GM06990 (cell line): ENCODE data around the gene LRP5.

Source experiments
- DNase-seq: peaks from one replicate; pipeline ENCODE4 v3.0.0-alpha.2; 2011; ENCODE audit not compliant: insufficient read length; ENCODE audit errors: extremely low read depth
- H3K27me3 ChIP-seq: replicated peaks from 2 replicates; pipeline ENCODE4 v1.6.0; 2011; ENCODE audit warnings: low read length; ENCODE audit not compliant: control insufficient read depth, insufficient read depth
- H3K36me3 ChIP-seq: 2 replicates; pipeline ENCODE4 v1.5.1; 2011; ENCODE audit warnings: low read length; ENCODE audit not compliant: control insufficient read depth, insufficient read depth
- H3K4me3 ChIP-seq: replicated peaks from 2 replicates; pipeline ENCODE4 v1.5.1; 2011; ENCODE audit warnings: low read depth, mild to moderate bottlenecking, control low read depth, low read length
- TF ChIP-seq, protein P1 (sequence below): IDR thresholded peaks from 2 replicates; pipeline ENCODE4 v1.5.1; 2011; ENCODE audit warnings: low read length, control low read depth, mild to moderate bottlenecking, inconsistent platforms; ENCODE audit not compliant: insufficient read depth, poor library complexity, severe bottlenecking

LRP5 gene

GRCh38 chr11:68347841-68348240 is 35.5 kb downstream of the LRP5 start:
- H3K36me3 ChIP-seq = no peaks in the 10 kb centered on the region
- no peak for DNase-seq
- TF ChIP-seq, protein P1, sequence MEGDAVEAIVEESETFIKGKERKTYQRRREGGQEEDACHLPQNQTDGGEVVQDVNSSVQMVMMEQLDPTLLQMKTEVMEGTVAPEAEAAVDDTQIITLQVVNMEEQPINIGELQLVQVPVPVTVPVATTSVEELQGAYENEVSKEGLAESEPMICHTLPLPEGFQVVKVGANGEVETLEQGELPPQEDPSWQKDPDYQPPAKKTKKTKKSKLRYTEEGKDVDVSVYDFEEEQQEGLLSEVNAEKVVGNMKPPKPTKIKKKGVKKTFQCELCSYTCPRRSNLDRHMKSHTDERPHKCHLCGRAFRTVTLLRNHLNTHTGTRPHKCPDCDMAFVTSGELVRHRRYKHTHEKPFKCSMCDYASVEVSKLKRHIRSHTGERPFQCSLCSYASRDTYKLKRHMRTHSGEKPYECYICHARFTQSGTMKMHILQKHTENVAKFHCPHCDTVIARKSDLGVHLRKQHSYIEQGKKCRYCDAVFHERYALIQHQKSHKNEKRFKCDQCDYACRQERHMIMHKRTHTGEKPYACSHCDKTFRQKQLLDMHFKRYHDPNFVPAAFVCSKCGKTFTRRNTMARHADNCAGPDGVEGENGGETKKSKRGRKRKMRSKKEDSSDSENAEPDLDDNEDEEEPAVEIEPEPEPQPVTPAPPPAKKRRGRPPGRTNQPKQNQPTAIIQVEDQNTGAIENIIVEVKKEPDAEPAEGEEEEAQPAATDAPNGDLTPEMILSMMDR = no peak

GRCh38 chr11:68349461-68350249 is 37.3 kb downstream of the LRP5 start:
- Histone ChIP-seq H3K27me3 (no peaks in the 10 kb centered on the region), H3K4me3 (no peak overlapping the region), H3K36me3 (no peaks in the 10 kb centered on the region)
- no peak for DNase-seq
- TF ChIP-seq, protein P1 = no peak

More at GRCh38 chr11:68347841-68348240, 35.5 kb downstream of the LRP5 start:
- Histone ChIP-seq H3K4me3 (no peak overlapping the region), H3K27me3 (no peaks in the 10 kb centered on the region)

GRCh38 chr11:68350759-68351449 is 38.5 kb downstream of the LRP5 start:
- H3K36me3 ChIP-seq = no peaks in the 10 kb centered on the region
- no peaks in the 10 kb centered on the region for H3K27me3 ChIP-seq
- no peak for DNase-seq
- H3K4me3 ChIP-seq = no peak overlapping the region
- TF ChIP-seq, protein P1 = no peak

- no peak for DNase-seq
- H3K27me3 ChIP-seq = no peaks in the 10 kb centered on the region
- H3K36me3 ChIP-seq = no peaks in the 10 kb centered on the region
- TF ChIP-seq, protein P1 = no peak
- no peak overlapping the region for H3K4me3 ChIP-seq
Observed at GRCh38 chr11:68351450-68352275, 39.3 kb downstream of the LRP5 start.

GRCh38 chr11:68352591-68352990 is 40.2 kb downstream of the LRP5 start:
- H3K27me3 ChIP-seq = no peaks in the 10 kb centered on the region
- no peak overlapping the region for H3K4me3 ChIP-seq
- H3K36me3 ChIP-seq = no peaks in the 10 kb centered on the region
- TF ChIP-seq, protein P1 = no peak
- DNase-seq = no peak
